C4-2B (cell line): ENCODE results near the gene KCNT1.

Experiments
- CTCF ChIP-seq: fragments of 450-650 bp; conservative IDR thresholded peaks from 2 replicates; pipeline ENCODE4 v1.5.1; 2017; ENCODE audit warnings: mild to moderate bottlenecking
- ZFX ChIP-seq: fragments of 450-650 bp; IDR thresholded peaks from 2 replicates; pipeline ENCODE4 v1.6.1; 2017

GRCh38 chr9:135770771-135771170, 68.8 kb downstream of the KCNT1 start:
- TF ChIP-seq CTCF (no peak), ZFX (no peak)
